ENCODE data around the gene C5orf34.
"Not testable (repeated sequence)": the region's sequence is repeated elsewhere in the genome, so short reads cannot be mapped to it uniquely, and the experiment has no call there.

C5orf34 gene, protein sequence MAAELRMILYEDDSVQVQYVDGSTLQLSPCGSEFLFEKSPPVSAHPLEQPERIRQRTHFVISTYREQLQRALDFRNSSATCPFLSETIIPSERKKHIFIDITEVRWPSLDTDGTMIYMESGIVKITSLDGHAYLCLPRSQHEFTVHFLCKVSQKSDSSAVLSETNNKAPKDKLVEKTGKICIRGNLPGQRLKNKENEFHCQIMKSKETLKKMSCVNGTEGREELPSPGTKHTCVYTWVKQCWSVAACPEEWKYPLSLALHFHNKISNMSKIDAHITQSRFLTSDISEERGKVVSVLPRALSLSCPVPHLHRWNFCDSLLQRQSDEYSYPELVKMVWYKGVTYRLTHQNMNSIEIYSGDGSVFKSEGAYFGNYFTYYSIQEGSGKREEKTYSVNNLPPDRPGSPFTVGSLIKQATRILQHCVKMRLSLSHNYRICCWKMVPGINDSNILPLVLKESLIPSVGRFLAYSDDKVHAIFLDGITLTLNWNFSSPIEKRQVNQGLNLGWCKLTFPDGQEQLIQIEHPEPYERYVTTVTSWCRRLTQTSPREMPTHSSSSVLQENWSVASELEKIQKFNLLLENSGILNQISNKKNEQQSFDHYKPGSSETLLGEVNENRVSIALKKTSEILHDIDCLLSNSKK

DNA sequence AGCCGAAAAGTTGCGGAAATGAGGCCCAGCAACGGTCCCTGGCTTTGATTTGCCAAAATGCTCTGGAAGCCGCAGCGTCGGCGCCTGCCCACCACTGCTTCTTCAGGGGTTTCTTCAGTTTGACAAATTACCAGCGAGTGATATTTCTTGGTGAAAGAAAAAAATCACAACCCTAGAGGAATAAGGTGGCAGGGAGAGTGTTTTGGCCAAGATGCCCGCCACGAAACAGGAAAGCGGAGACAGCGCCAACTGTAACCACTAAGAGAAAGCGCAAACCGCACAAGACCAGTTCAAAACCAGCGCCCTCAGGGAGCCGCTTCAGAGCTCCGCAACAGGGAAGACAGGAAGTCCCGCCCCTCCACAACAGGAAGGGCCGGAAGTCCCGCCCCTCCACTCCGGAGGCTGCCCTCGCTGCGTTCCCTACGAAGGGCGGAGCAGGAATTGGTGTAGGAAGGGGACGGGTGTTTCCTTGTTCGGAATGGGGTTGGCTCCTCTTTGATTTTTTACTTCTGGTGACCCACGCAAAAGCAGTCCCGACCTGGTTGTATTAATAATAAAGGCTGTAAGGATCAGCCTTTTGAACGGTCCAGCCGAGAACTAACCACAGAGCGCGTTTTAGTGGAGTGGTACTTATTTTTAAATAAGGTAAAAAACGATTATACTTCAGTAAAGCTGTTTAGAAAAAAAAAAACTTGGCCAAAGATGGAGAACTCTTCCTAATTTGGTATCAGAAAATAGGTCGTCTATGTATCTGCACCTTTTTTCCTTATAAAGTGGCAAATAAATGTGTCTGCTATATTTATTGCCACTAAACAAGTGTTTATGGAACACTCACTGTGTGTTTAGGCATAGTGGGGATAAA, at the start of gene C5orf34:
Gene C5orf34 (minus strand): TSS at position 333 of the 862 bp plus-strand sequence. CDS start 5,809 bp downstream, outside the sequence.
- DNase-seq = peak; percentile 93

DNA sequence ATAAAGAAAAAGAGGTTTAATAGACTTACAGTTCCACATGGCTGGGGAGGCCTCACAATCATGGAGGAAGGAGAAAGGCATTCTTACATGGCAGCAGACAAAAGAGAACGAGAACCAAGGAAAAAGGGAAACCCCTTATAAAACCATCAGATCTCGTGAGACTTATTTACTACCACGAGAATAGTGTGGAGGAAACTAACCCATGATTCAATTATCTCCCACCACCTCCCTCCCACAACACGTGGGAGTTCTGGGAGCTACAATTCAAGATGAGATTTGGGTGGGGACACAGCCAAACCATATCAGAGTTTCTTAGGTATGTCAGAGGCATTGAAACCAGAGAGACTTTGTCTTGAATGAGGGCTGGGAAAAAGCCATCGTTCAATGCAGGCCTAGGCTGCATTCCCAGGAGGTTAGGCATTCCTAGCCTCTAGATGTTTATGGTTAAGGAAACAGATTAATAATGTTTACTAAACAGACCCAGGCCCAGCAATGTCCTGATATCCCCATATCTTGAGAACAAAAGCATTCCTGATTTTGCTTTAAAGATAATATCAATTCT, 49.4 kb upstream of the C5orf34 start:
- DNase-seq = no peak

DNA sequence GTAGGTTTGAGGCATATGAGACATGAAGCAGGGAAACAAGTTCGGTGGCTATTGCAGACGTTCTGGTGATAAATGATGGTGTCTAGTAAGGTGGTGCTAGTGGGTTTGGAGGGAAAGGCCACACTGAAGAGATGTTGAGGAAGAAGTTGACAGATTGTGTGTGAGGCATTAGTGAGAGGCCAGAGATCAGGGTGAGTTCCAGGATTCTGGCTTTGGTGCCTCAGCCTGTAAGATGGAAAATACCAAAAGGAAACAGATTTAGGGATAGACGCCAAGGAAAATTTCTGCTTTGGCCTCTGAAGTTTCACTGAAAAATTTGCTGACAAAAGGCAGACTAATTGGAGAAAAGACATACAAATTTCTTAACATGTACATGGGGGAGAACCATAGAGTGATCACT, 48.4 kb upstream of the C5orf34 start:
- DNase-seq = no peak

DNA sequence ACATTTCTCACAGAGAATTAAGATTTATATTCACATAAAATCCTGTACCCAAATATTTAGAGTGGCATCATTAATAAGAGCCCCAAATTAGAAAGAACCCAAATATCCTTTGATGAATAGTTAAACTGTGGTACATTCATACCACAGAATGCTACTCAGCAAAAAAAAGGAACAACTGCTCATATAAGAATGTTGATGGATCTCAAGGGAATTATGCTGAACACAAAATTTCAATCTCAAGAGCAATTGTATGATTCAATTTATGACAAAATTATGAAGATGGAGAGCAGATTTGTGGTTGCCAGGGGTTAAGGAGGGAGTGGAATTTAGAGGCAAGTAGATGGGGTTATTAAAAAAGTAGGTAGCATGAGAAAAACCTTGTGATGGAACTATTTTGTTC, 46.4 kb upstream of the C5orf34 start:
- DNase-seq = no peak

DNA sequence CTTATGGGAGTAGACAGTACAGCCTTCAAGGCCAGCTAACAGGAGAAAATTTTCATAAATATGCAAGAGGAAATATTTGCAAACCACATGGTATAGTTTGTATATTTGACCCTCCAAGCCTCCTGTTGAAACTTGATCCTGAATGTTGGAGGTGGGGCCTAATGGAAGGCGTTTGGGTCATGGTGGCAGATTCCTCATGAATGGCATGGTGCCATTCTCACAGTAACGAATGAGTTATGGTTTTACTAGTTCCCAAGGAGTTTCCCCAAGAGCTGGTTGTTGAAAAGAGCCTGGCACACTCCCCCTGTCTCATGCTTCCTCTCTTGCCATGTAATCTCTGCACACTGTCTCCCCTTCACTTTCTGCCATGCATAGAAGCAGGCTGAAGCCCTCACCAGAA, 45.2 kb upstream of the C5orf34 start:
- no peak for DNase-seq

DNA sequence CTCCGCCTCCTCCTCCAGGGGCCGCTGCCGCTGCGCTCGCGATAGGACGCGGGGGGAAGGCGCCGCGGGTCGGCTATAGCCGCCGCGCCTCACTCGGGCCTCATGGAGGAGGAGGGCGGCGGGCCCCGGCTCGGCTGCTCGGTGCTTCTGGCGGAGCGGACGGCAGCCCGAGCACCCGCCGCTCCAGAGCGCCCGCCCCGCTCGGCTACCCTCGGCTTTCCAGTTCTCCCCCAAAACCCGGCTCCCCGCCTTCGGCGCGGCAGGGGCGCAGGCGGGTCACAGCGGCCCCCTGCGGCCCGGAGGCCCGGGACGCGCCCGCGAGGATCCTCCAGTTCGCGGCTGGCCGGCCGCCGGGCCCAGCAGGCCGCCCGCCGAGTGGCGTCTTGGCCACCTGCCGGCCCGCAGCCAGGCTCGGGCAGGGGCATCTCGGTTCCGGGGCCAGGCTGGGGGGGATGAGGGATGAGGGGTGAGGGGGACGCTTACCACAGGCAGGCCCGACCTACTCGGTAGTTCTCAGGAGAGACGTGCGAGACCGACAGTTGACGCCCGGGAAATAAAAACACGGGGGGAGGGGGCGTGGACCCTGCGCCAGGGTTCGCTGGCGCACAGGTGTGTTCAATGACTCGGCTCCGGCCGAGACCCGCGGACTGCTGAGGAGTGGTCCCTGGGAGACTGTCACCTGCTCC, 42.1 kb upstream of the C5orf34 start, which contains the start of gene PAIP1:
Gene PAIP1 (minus strand): TSS at position 221 of the 686 bp plus-strand sequence. CDS start 231 bp downstream, outside the sequence.
- peak; percentile 85 to 86 for DNase-seq

DNA sequence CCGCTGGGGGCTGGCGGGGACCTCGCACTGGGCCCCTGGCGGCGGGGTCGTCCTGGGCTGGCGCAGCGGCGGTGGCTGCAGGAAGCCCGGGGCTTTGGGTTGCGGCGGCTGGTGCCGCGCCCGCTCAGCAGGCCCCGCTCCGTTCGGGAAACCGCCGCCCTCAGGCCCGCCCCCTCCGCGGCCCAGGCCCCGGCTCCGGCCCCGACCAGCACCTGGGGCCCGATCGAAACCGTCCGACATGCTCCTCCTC, 41.6 kb upstream of the C5orf34 start:
- not testable (repeated sequence) for DNase-seq

DNA sequence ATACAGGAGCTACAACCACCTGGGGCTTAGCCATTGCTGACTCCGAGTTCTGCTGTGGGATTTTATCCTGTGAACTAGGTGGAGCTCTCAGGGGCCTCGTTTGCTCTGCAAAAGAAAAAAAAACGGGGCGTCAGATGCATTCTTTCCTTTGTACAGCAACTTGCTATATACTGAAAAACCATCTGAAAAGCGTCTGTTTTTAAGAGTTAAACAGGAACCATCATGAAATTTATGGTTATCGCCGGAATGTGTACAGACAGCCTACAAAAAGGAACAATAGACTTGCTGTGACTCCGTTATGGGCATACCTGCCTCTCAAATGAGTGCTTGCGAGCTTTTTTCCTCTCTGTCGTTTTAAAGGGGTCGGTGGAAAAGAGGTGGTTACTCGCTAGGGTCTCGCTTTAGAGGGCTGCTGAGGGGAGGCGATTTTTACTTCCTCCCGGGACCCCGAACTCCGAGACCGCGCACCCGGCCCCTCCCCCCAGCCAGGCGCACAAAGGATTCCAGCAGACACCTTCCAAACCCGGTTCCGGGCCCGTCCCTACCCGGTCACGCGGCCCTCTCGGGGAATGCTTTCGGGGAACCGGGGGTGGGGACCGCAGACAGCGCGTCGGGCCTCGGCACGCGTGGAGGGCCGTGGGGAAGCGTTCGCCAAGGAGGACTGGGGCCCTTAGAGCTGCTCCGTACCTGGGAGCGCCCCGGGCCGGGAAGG, 41.1 kb upstream of the C5orf34 start:
- DNase-seq = peak in 1 of 2 donors; percentile 48

DNA sequence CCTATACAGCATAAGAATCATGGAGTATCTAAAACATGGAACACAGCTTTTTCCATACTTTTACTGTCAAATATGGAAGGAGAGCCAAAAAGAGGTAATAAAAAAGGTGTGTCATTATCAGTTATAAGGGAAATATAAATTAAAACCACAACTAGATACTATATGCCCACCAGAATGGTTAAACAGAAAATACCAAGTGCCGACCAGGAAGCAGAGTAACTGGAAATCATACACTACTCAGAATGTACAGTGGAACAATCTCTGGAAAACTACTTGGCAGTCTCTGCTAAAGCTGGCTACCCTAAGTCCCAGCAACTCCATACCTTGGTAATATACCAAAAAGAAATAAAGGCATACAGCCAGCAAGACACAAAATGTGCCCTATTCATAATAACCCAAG, 39.5 kb upstream of the C5orf34 start:
- no peak for DNase-seq

DNA sequence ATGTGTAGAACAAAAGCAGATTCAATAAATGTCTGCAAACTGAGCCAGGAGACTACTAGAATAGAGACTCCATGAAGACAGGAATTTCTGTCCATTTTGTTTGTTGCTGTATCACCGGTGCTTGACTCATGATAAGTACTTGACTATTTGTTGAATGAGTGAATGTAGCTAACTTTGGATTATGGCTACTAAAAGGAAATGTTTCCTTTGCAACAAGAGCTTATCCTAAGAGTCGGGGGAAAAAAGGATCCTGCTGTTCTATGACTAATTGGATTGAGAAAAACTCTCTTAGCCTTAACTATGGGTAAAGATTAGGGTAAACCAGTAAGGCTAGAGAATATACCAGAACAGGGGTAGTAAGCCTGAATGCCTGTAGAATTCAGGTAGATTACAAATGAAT, 38.4 kb upstream of the C5orf34 start:
- no peak for DNase-seq

DNA sequence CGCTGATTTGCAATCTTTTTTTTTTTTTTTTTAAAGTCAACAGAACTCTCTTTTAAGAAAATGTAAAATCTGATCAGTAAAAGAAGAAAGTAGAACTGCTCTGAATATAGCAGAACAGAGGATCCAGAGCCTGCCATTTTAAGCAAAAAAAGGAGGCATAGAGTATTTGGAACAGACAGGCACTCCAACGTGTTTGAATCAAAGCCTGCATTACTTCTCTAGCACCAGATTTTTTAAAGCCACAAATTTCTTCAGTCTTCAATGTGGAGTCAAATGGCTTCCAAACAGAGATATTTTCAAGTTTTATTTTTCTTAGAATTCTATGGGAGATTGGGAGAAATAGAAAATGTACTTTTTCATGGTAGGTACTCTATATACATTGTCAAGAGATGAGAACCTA, 36.8 kb upstream of the C5orf34 start:
- DNase-seq = no peak

DNA sequence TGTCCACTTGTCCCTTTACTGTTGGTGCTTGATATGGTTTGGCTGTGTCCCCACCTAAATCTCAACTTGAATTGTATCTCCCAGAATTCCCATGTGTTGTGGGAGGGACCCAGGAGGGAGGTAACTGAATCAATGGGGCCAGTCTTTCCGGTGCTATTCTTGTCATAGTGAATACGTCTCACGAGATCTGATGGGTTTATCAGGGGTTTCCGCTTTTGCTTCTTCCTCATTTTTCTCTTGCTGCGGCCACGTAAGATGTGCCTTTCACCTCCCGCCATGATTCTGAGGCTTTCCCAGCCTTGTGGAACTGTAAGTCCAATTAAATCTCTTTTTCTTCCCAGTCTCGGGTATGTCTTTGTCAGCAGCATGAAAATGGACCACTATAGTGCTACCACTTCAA, 34.3 kb upstream of the C5orf34 start:
- not testable (repeated sequence) for DNase-seq

DNA sequence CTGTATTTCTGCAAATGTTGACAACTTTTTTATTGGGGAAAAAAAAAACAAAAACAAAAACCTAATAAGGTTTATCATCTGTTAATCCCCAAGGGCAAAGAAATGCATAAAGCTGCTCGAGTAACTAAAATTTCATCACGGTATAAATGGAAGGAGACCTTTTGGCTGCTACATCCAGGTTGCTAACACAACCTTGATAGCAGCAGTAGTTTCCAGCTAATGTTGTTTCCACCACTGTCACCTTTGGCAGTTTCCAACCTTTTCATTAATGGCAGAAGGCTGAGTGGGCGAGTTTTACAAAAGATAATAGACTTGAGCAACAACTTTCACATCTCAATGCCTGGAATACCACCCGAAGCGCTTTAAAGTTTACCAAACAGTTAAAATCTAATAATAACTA, 33.4 kb upstream of the C5orf34 start:
- no peak for DNase-seq

DNA sequence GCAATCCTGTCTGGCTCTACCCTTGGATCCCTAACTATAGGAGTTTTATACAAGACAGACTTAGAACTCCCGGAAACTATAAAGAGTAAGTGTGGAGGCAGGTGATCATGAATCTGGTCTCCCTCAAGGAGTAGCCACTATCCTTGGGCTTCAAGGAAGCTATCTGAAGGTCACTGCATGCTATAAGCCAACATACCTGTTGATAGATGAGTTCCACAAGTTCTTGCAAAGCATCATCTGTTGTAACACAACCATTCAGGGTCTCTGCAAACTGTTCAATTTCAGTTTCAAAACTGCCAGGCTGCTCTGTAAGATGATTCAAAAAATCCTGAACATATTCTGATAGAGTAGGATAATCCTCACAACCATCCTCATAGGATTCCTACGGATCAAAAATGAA, 32.6 kb upstream of the C5orf34 start:
- DNase-seq = no peak

DNA sequence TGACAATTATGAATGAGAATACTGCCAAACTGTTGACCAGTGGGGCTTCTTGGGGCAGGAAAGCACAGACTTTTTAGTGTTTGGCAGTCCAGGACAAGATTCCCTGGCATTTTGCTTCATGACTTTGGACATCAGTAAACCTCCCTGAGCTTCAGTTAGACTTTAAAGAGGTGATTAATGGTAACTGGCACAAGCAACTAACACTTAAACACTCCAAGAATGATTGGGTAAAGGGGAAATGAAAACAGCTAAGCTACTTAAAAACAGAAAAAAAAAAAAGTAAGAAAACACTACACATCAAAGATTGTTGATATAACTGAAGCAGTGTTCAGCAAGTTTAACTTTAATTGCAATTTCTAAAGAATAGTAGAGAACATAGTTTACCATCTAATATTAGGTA, 28.5 kb upstream of the C5orf34 start:
- no peak for DNase-seq

DNA sequence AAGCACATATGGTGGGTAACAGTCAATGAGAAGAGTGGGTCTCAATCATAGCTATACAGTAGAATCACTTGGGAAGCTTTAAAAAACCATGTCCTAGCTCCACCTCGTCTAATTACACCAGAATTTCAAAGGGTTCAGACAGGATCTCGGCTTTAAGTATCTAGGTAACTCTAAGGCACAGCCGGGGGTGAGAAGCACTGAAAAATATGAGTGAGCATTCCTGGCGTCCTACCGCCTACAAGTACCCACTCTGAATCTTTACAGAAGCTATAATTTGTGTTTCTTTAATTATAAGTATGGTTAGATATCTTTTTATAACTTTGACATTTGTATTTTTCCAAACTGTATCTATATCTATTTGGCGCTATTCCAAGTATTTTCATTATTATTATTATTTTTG, 25.8 kb upstream of the C5orf34 start:
- DNase-seq = no peak

DNA sequence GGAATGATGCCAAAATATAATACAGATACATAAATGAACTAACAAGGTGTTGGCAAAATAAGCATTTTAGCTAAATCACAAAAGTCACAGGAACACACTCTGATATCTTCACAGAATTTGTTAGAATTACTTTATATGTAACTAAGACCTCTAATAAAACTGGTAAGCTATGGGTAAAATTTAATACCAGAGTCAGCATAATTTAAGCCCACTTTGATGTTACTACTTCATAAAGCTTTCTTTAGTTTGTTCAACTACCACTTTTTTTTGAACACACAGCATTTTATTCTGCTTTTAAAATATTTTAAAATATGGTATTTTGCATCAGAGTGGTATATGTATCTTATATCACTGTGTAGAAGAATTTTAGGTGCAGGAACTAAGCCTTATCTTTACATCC, 22.0 kb upstream of the C5orf34 start:
- DNase-seq = no peak

DNA sequence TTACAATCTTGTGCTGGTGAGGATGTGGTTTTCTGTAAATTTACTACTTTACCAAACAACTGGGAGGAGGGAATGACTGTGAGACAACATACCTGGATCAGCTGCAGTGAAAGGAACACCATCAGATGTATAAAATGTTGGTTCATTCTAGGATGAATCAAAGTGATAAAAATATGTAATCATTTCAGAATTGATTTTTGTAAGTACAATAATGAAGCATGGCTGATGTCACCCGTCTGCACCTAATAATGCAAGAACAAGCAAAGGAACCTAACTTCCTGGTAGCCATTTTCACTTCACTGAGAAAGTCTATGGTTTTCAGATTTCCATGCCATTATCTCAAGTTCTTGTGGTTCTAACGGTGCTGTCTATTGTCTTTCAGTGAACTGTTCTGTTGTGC, 18.7 kb upstream of the C5orf34 start:
- no peak for DNase-seq

DNA sequence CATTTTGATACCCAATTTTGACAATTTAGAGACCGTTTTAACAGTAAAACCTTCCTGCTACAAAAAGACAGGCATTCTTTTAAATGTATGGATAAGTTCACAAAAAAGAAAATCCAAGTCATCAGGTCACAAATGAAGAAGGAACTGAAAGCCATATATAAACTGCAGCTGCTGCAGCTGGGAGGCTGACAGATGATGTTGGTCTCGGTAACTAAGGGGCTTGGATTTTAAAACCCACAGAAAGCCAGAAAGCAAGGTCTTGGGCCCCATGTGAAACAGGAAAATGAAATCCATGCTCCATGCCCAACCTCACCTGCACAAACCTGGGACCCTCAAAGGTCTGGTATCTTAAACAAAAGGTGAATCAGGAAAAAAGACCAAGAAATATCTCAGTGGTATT, 15.7 kb upstream of the C5orf34 start:
- DNase-seq = no peak

DNA sequence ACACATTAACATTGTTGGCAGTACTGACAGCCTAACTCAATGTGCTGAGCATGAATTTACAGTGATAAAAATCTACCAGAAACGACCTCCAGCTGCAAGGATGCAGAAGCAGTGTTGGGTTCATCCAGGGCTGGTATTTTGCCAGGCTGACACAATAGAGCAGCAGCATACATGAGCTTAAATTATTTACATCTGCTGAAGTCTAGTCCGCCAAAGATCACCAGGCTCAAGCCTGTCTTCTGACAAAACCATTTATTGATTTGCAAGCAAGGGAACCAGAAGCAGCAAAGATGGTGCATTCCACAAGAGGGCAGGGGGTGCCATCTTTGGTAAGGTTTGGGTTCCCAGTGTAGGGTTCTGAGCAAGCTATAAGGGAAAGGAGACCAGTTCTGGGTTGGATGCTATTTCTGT, 8.7 kb upstream of the C5orf34 start:
- no peak for DNase-seq

DNA sequence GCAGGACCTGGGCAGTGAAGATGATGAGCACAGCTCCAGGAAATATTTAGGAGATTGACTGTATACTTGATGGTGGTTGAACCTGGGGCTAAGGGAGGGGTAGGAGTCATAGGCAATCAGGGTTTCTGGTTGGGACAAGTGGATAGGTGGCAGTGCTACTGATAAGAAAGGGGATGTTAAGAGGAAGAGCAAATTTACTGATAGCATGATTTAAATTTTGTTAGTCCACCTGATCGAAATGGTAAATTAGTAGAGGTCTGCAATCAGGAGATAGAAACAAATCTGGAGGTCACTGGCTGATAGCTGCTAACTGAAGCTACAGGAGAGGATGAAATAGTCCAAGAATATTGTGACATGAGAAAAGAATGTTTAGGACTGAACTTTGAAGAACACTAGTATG, 5.7 kb upstream of the C5orf34 start:
- DNase-seq = no peak

DNA sequence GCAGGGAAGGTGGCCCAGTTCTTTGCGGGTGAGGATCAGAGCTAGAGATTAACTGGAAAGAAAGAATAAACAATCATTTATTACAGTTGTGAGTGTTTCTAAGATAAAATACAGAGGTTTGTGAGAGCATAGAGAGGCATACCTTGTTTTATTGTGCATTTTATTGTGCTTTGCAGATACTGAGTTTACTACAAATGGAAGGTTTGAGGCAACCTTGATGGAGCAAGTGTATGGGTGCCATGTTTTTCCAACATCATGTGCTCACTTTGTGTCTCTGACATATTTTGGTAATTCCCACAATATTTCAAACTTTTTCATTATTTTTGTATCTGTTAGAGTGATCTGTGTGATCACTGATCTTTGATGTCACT, 715 bp upstream of the C5orf34 start:
- no peak for DNase-seq

All from CD4-positive, alpha-beta T cell treated with Interleukin-1 beta for 1 hour (primary cell).